ENCODE data around the gene MXD3.

DNA sequence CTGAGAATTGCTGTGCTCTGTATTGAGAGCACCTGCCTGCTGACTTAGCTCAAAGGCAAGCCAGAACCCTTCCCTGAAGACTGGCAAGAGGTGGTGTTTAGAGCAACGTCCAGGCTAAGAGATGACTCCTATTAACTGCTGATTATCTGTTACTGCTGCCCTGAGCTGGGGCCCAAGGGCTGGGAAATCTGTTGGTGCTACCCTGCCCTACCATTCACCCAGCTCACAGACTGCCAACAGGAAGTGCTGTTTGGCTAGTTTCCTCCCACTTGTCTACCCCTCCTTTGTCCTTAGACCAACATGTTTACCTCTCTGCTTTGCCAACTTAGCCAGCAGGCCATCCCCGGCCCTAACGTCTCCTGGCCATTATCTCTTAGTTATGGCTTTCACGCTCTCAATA, 15.1 kb downstream of the MXD3 start:
- TF ChIP-seq, protein P1, sequence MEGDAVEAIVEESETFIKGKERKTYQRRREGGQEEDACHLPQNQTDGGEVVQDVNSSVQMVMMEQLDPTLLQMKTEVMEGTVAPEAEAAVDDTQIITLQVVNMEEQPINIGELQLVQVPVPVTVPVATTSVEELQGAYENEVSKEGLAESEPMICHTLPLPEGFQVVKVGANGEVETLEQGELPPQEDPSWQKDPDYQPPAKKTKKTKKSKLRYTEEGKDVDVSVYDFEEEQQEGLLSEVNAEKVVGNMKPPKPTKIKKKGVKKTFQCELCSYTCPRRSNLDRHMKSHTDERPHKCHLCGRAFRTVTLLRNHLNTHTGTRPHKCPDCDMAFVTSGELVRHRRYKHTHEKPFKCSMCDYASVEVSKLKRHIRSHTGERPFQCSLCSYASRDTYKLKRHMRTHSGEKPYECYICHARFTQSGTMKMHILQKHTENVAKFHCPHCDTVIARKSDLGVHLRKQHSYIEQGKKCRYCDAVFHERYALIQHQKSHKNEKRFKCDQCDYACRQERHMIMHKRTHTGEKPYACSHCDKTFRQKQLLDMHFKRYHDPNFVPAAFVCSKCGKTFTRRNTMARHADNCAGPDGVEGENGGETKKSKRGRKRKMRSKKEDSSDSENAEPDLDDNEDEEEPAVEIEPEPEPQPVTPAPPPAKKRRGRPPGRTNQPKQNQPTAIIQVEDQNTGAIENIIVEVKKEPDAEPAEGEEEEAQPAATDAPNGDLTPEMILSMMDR (IDR thresholded peaks at IDR 0.05 in 2 of 3, conservative IDR thresholded peaks at IDR 0.05 in 1 of 3; ENCODE audit: control insufficient read depth in 2 of 3, extremely low read depth in 1 of 3, insufficient read depth in 1 of 3, low read depth in 3 of 3, low read length in 3 of 3), result no peak
- TF ChIP-seq EGR1 (IDR thresholded peaks at IDR 0.05; ENCODE audit: borderline replicate concordance in 1 of 2, low read depth in 2 of 2, low read length in 2 of 2) (no peak), POLR2AphosphoS5 (IDR thresholded peaks at IDR 0.05; ENCODE audit: low read length) (no peak), SP1 (IDR thresholded peaks at IDR 0.05; ENCODE audit: low read depth, low read length) (no peak), NFIC (IDR thresholded peaks at IDR 0.05; ENCODE audit: low read depth, low read length) (no peak), CBFB (IDR thresholded peaks at IDR 0.05; ENCODE audit: low read depth) (no peak), CREB1 (IDR thresholded peaks at IDR 0.05; ENCODE audit: low read depth) (no peak), POLR2A (IDR thresholded peaks at IDR 0.05; ENCODE audit: low read depth, low read length) (no peak), ZNF274 (IDR thresholded peaks at IDR 0.05; ENCODE audit: insufficient read depth, insufficient read length) (no peak), EP300 (IDR thresholded peaks at IDR 0.05; ENCODE audit: borderline replicate concordance in 1 of 2, control insufficient read depth in 1 of 2, low read depth in 2 of 2, low read length in 2 of 2) (no peak)
- TF ChIP-seq, protein P2, sequence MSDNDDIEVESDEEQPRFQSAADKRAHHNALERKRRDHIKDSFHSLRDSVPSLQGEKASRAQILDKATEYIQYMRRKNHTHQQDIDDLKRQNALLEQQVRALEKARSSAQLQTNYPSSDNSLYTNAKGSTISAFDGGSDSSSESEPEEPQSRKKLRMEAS (IDR thresholded peaks at IDR 0.05; ENCODE audit: low read depth, low read length), result no peak
- TF ChIP-seq, protein P3, sequence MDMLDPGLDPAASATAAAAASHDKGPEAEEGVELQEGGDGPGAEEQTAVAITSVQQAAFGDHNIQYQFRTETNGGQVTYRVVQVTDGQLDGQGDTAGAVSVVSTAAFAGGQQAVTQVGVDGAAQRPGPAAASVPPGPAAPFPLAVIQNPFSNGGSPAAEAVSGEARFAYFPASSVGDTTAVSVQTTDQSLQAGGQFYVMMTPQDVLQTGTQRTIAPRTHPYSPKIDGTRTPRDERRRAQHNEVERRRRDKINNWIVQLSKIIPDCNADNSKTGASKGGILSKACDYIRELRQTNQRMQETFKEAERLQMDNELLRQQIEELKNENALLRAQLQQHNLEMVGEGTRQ (IDR thresholded peaks at IDR 0.05; ENCODE audit: borderline replicate concordance, low read depth, low read length), result no peak
- TF ChIP-seq, protein P4, sequence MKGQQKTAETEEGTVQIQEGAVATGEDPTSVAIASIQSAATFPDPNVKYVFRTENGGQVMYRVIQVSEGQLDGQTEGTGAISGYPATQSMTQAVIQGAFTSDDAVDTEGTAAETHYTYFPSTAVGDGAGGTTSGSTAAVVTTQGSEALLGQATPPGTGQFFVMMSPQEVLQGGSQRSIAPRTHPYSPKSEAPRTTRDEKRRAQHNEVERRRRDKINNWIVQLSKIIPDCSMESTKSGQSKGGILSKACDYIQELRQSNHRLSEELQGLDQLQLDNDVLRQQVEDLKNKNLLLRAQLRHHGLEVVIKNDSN (IDR thresholded peaks at IDR 0.05; ENCODE audit: borderline replicate concordance, extremely low read length, insufficient read depth, low read depth, low read length), result no peak

All from GM12878 (cell line).